Measurements from ENCODE around the gene TNXB.

- TF ChIP-seq CTCF (IDR thresholded peaks at IDR 0.05): no peak
- TF ChIP-seq POLR2A (IDR thresholded peaks at IDR 0.05): no peak
Observed at GRCh38 chr6:32069878-32070515, 39.1 kb downstream of the TNXB start.
